NB4 (cell line): ENCODE results near the gene NIM1K.

Experiments
- DNase-seq: peaks from one replicate; pipeline ENCODE4 v3.0.0; 2010; ENCODE audit warnings: low read depth
- H3K4me3 ChIP-seq: one replicate; pipeline ENCODE4 v1.5.1; 2011; ENCODE audit warnings: mild to moderate bottlenecking, low read depth, low read length, moderate library complexity
- MYC ChIP-seq: IDR thresholded peaks from 2 replicates; pipeline ENCODE4 v1.6.1; 2011; ENCODE audit warnings: low read depth, low read length
- POLR2A ChIP-seq: IDR thresholded peaks from 2 replicates; pipeline ENCODE4 v1.6.1; 2011; ENCODE audit warnings: mild to moderate bottlenecking; ENCODE audit not compliant: insufficient read length; ENCODE audit errors: extremely low read depth
- TF ChIP-seq, protein P1 (sequence below): IDR thresholded peaks from one replicate; pipeline ENCODE4 v1.5.1; 2012; ENCODE audit warnings: low read depth, low read length
- TF ChIP-seq, protein P2 (sequence below): IDR thresholded peaks from 2 replicates; pipeline ENCODE4 v1.6.1; 2011; ENCODE audit warnings: low read depth, low read length

NIM1K gene

DNA sequence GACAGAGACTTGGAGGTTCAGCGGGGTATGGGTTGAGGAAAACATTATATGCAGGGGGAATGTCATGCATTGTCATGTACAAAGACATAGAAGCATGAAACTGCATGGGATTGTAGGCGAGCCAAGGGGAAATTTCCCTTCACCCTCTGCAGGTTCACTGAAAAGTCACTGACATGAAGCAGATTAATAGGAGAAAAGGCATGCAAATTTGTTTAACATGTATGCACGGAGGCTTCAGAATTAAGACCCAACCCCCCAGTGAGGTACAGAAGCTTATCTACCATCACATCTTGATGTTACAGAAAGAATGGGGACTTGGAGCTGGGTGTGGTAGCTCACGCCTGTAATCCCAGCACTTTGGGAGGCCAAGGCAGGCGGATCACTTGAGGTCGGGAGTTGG, 18.5 kb downstream of the NIM1K start:
- H3K4me3 ChIP-seq = no peak overlapping the region
- no peak for DNase-seq
- TF ChIP-seq MYC = no peak
- TF ChIP-seq, protein P1, sequence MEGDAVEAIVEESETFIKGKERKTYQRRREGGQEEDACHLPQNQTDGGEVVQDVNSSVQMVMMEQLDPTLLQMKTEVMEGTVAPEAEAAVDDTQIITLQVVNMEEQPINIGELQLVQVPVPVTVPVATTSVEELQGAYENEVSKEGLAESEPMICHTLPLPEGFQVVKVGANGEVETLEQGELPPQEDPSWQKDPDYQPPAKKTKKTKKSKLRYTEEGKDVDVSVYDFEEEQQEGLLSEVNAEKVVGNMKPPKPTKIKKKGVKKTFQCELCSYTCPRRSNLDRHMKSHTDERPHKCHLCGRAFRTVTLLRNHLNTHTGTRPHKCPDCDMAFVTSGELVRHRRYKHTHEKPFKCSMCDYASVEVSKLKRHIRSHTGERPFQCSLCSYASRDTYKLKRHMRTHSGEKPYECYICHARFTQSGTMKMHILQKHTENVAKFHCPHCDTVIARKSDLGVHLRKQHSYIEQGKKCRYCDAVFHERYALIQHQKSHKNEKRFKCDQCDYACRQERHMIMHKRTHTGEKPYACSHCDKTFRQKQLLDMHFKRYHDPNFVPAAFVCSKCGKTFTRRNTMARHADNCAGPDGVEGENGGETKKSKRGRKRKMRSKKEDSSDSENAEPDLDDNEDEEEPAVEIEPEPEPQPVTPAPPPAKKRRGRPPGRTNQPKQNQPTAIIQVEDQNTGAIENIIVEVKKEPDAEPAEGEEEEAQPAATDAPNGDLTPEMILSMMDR = no peak
- no peak for TF ChIP-seq POLR2A
- TF ChIP-seq, protein P2, sequence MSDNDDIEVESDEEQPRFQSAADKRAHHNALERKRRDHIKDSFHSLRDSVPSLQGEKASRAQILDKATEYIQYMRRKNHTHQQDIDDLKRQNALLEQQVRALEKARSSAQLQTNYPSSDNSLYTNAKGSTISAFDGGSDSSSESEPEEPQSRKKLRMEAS = no peak

GRCh38 chr5:43213951-43214350, 21.9 kb downstream of the NIM1K start:
- no peak for DNase-seq
- H3K4me3 ChIP-seq = no peak overlapping the region
- TF ChIP-seq MYC (no peak), POLR2A (no peak)
- TF ChIP-seq, protein P1 = no peak
- TF ChIP-seq, protein P2 = no peak

DNA sequence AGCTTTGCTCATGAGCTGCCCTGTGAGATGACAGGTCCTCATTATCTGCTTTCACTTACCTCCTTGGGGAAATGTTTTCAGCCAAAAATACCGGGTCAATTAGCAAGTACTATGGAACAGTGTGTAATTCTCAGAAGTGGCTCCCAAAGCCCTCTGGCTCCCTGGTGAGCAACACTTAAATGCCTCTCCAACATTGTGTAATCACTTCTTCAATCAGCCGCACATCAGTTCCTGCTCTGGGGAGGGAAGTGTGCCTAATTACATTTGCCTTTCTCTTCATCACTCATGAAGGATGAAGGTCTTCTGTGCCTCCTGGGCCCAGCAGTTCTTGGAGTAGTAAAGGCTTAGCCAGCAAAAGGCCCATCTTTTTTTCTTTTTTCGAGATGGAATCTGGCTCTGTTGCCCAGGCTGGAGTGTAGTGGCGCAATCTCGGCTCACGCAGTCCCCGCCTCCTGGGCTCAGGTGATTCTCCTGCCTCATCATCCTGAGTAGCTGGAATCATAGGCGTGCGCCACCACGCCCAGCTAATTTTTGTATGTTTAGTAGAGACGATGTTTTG, 23.1 kb downstream of the NIM1K start:
- no peak overlapping the region for H3K4me3 ChIP-seq
- TF ChIP-seq, protein P2 = no peak
- TF ChIP-seq, protein P1 = no peak
- no peak for TF ChIP-seq MYC
- peak; percentile 73 for DNase-seq

DNA sequence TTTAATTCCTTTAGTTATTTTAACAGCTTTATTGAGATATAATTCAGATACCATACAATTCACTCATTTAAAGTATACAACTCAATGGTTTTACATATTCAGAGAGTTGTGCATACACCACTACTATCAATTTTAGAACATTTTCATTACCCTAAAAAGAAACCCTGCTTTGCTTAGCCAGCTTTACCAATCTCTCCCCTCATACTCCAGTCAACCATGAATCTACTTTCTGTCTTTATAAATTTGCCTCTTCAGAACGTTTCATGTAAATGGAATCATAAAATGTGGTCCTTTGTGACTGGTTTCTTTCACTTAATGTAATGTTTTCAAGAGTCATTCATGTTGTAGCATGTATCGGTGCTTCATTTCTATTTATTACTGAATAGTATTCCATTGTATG, 24.9 kb downstream of the NIM1K start:
- H3K4me3 ChIP-seq = no peak overlapping the region
- TF ChIP-seq MYC = no peak
- TF ChIP-seq, protein P2 = no peak
- no peak for DNase-seq

DNA sequence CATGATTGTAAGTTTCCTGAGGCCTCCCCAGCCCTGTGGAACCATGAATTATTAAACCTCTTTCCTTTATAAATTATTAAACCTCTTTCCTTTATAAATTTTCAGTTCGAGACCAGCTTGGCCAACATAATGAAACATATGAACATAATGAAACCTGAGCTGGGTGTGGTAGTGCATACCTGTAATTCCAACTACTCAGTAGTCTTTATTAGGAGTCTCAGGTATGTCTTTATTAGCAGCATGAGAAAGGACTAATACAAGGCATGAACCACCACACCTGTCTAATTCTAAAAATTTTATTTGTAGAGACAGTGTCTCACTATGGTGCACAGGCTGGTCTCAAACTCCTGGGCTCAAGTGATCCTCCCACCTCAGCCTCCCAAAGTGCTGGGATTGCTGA, 27.1 kb downstream of the NIM1K start:
- H3K4me3 ChIP-seq = no peak overlapping the region
- no peak for DNase-seq
- no peak for TF ChIP-seq POLR2A
- TF ChIP-seq MYC = no peak
- TF ChIP-seq, protein P2 = no peak
- TF ChIP-seq, protein P1 = no peak

GRCh38 chr5:43221502-43221901, 29.5 kb downstream of the NIM1K start:
- no peak for DNase-seq
- no peak overlapping the region for H3K4me3 ChIP-seq
- TF ChIP-seq MYC (no peak), POLR2A (no peak)
- TF ChIP-seq, protein P2 = no peak
- TF ChIP-seq, protein P1 = no peak
